Effector CD8-positive, alpha-beta T cell (primary cell): ENCODE measurements around the gene SOX18.
"Not testable (repeated sequence)": the region's sequence is repeated elsewhere in the genome, so short reads cannot be mapped to it uniquely, and the experiment has no call there.

ENCODE experiments used
- DNase-seq: peaks from one replicate; lab custom pipeline; 2025; lab: John Stamatoyannopoulos, UW

SOX18 gene

GRCh38 chr20:64023361-64024140 is 25.9 kb downstream of the SOX18 start:
- no peak for DNase-seq

- no peak for DNase-seq
Observed at GRCh38 chr20:64022671-64023360, 26.6 kb downstream of the SOX18 start.

- DNase-seq = no peak
Observed at GRCh38 chr20:64021124-64021975, 28.1 kb downstream of the SOX18 start.

GRCh38 chr20:64015635-64016034 is 33.8 kb downstream of the SOX18 start:
- no peak for DNase-seq

- DNase-seq = not testable (repeated sequence)
Observed at GRCh38 chr20:64012385-64013154, 36.9 kb downstream of the SOX18 start.

GRCh38 chr20:64011366-64011779 is 38.1 kb downstream of the SOX18 start:
- DNase-seq = no peak

- DNase-seq = no peak
Observed at GRCh38 chr20:64010711-64011237, 38.7 kb downstream of the SOX18 start.

GRCh38 chr20:64009811-64010387 is 39.5 kb downstream of the SOX18 start:
- no peak for DNase-seq

- no peak for DNase-seq
Observed at GRCh38 chr20:64006902-64007301, 42.5 kb downstream of the SOX18 start.

- no peak for DNase-seq
Observed at GRCh38 chr20:64006490-64006889, 42.9 kb downstream of the SOX18 start.

GRCh38 chr20:64005394-64005793 is 44.0 kb downstream of the SOX18 start:
- DNase-seq = no peak

- DNase-seq = no peak
Observed at GRCh38 chr20:64003960-64004725, 45.3 kb downstream of the SOX18 start.

GRCh38 chr20:64001607-64002011 is 47.8 kb downstream of the SOX18 start:
- no peak for DNase-seq

GRCh38 chr20:64000906-64001305 is 48.5 kb downstream of the SOX18 start:
- DNase-seq = no peak
